Osteoblast (primary cell): Measurements from ENCODE around the gene LSM14A. TPM values are rescaled to one million over a fixed set of nuclear protein-coding genes. Genes with fewer than 3 reads are reported as not detected.

ENCODE experiments used
- DNase-seq: peaks from one replicate; pipeline ENCODE4 v3.0.0; 2011; ENCODE audit warnings: low spot score, mixed read lengths; ENCODE audit not compliant: insufficient read length; ENCODE audit errors: missing footprints
- H2AFZ ChIP-seq: 2 replicates; pipeline ENCODE4 v1.6.0; 2011; ENCODE audit warnings: mild to moderate bottlenecking, low read length
- H3K27ac ChIP-seq: 2 replicates; pipeline ENCODE4 v1.5.1; 2011; ENCODE audit warnings: mild to moderate bottlenecking, low read depth, low read length, moderate library complexity
- H3K27me3 ChIP-seq: 2 replicates; pipeline ENCODE4 v1.6.0; 2012; ENCODE audit warnings: mild to moderate bottlenecking, control low read depth, inconsistent platforms, low read length, moderate library complexity; ENCODE audit not compliant: insufficient read depth
- H3K36me3 ChIP-seq: 2 replicates; pipeline ENCODE4 v1.5.1; 2011; ENCODE audit warnings: mild to moderate bottlenecking, low read length, control low read depth, moderate library complexity; ENCODE audit not compliant: insufficient read depth
- H3K4me1 ChIP-seq: 2 replicates; pipeline ENCODE4 v1.5.1; 2011; ENCODE audit warnings: mild to moderate bottlenecking, low read length, control low read depth, moderate library complexity; ENCODE audit not compliant: insufficient read depth
- H3K4me2 ChIP-seq: 2 replicates; pipeline ENCODE4 v1.6.0; 2011; ENCODE audit warnings: mild to moderate bottlenecking, low read length; ENCODE audit not compliant: insufficient read depth
- H3K4me3 ChIP-seq: fragments of 200-600 bp; sonication (generic); 3 replicates; pipeline ENCODE4 v1.5.1; 2012; ENCODE audit warnings: mild to moderate bottlenecking, low read length, inconsistent platforms; ENCODE audit not compliant: insufficient read depth
- H3K79me2 ChIP-seq: 2 replicates; pipeline ENCODE4 v1.6.0; 2012; ENCODE audit warnings: mild to moderate bottlenecking, low read length, control low read depth, inconsistent platforms; ENCODE audit not compliant: insufficient read depth
- H3K9me3 ChIP-seq: 2 replicates; pipeline ENCODE4 v1.5.1; 2011; ENCODE audit warnings: low read depth, low read length, control low read depth
- H4K20me1 ChIP-seq: 2 replicates; pipeline ENCODE4 v1.6.0; 2012; ENCODE audit warnings: mild to moderate bottlenecking, low read length, control low read depth; ENCODE audit not compliant: insufficient read depth
- CTCF ChIP-seq: IDR thresholded peaks from 2 replicates; pipeline ENCODE4 v1.5.1; 2011; ENCODE audit warnings: mild to moderate bottlenecking, low read depth, low read length, moderate library complexity; ENCODE audit errors: extremely low read depth
- total RNA-seq: library from RNA; depleted of rRNA; stranded (reverse); fragments of >200 nt; gene quantifications from 2 replicates; pipeline ENCODE4 v1.2.3, GENCODE V29; 2012

The LSM14A gene
- total RNA-seq, 1 donor = 85.8 TPM

DNA sequence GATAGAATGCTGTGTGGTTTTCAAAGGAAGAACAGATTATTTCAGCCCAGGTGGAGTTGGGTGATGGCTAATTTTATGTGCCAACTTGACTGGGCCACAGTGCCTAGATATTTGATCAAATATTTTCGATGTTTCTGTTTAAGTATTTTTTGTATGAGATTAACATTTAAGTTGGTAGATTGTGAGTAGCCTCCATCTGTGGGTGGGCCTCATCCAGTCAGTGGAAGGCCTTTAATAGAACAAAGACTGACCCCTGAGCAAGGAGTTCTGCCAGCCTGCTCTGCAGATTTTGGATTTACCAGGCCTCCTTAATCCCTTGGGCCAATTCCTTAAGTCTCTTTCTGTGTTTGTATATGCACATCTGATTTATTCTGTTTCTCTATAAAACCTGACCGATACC is 13.9 kb downstream of the LSM14A start:
- Histone ChIP-seq H2AFZ (no peak overlapping the region), H3K4me1 (peaks cover 33% of the 10 kb centered on the region), H3K79me2 (peaks cover 100% of the 10 kb centered on the region), H3K4me3 (no peak overlapping the region), H3K27ac (no peak overlapping the region), H3K4me2 (no peak overlapping the region), H4K20me1 (peaks cover 86% of the 10 kb centered on the region), H3K36me3 (no peaks in the 10 kb centered on the region), H3K9me3 (no peaks in the 10 kb centered on the region), H3K27me3 (no peaks in the 10 kb centered on the region)
- no peak for DNase-seq
- TF ChIP-seq CTCF = no peak

DNA sequence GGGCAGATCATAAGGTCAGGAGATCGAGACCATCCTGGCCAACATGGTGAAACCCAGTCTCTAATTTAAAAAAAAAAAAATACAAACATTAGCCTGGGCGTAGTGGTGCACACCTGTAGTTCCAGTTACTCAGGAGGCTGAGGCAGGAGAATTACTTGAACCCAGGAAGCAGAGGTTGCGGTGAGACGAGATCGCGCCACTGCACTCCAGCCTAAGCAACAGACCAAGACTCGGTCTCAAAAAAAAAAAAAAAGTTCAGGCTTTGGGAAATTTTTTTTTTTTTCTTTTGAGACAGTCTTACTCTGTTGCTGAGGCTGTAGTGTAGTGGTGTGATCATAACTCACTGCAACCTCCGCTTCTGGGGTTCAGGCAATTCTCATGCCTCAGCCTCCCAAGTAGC is 14.7 kb downstream of the LSM14A start:
- H3K36me3 ChIP-seq = no peaks in the 10 kb centered on the region
- H4K20me1 ChIP-seq = peaks cover 86% of the 10 kb centered on the region
- DNase-seq = no peak
- H3K27ac ChIP-seq = no peak overlapping the region
- H3K4me1 ChIP-seq = peaks cover 33% of the 10 kb centered on the region
- H2AFZ ChIP-seq = no peak overlapping the region
- H3K4me2 ChIP-seq = no peak overlapping the region
- no peaks in the 10 kb centered on the region for H3K27me3 ChIP-seq
- H3K4me3 ChIP-seq = no peak overlapping the region
- no peak for TF ChIP-seq CTCF
- peaks cover 100% of the 10 kb centered on the region for H3K79me2 ChIP-seq
- no peaks in the 10 kb centered on the region for H3K9me3 ChIP-seq

DNA sequence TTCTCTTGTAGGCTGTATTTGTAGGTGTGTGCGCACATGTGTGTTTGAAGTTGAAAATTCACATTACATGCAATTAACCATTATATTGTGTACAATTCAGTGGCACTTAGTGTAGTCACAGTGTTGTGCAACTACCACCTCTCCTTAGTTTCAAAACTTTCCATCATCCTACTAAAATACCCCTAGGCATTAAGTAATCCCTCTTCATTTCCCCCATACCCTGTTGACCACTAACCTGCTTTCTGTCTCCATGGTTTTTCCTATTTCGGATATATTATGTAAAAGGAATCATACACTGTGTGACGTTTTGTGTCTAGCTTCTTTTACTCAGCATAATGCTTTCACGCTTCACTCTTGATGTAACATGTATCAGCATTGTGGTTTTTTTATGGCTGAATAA is 16.1 kb downstream of the LSM14A start:
- Histone ChIP-seq H4K20me1 (peaks cover 94% of the 10 kb centered on the region), H2AFZ (no peak overlapping the region), H3K27me3 (no peaks in the 10 kb centered on the region), H3K27ac (no peak overlapping the region), H3K4me3 (no peak overlapping the region), H3K9me3 (no peaks in the 10 kb centered on the region), H3K79me2 (peaks cover 100% of the 10 kb centered on the region), H3K4me2 (no peak overlapping the region), H3K36me3 (no peaks in the 10 kb centered on the region), H3K4me1 (peaks cover 33% of the 10 kb centered on the region)
- no peak for TF ChIP-seq CTCF
- DNase-seq = no peak

DNA sequence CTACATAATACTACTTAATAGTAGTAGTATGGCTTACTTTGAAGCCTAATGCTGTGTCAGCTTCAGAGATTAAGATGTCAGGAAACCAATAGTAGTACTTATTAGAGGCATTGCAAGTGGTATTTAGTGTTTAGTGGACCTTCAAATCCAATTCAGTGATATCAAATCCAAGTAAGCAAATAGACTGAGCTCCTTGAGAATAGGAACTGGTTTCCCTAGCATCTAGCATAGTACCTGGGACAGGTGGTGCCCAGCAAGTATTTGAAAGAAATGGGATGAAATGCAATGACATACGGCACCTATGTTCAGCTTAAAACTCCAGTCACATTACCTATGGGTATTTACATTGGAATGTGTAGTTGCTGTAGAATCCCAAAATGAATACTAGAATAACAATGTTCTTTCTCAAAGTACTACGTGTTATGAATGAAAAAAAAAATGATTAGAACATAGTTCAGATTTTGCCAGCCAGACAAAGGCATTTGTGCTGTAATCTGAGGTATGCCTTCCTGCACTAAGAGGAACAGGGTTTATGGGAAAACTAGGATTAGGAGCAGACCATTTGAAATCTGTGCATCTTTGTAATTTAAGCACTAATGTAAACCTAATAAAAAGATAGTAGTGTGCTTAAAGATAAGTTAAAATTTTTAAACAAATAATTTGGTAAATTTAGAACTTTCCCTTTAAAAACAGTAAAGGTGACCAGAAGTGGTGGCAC is 17.1 kb downstream of the LSM14A start:
- Histone ChIP-seq H3K27ac (no peak overlapping the region), H3K4me2 (no peak overlapping the region), H2AFZ (no peak overlapping the region), H3K4me3 (no peak overlapping the region), H3K27me3 (no peaks in the 10 kb centered on the region), H3K79me2 (peaks cover 100% of the 10 kb centered on the region), H3K36me3 (peaks cover 4% of the 10 kb centered on the region), H3K4me1 (peaks cover 38% of the 10 kb centered on the region), H4K20me1 (peaks cover 96% of the 10 kb centered on the region), H3K9me3 (no peaks in the 10 kb centered on the region)
- DNase-seq = no peak
- no peak for TF ChIP-seq CTCF
